Stimulated activated naive B cell treated with anti-CD40 and anti-IgM and Interleukin-4, amounts not matched to agents 10 μg/mL and 1 μg/mL and 100 μg/mL, for 72 hours (primary cell): ENCODE results near the gene DDX25.

Experiments used
- ATAC-seq, 2 donors: fragments of 150-1000 bp; cut with Tn5 transposase; replicated peaks; 2 replicates each; pipeline ENCODE4 v1.10.0; 2021; ENCODE audit warnings: moderate library complexity in 1 of 2
- DNase-seq: peaks from one replicate; pipeline ENCODE4 v3.0.0; 2021
- H3K27ac Mint-ChIP-seq: one replicate; pipeline ENCODE4 v1.8.0; 2022; ENCODE audit warnings: mild to moderate bottlenecking, mixed read lengths
- H3K27me3 Mint-ChIP-seq, 2 donors: one replicate each; pipeline ENCODE4 v1.8.0; 2022; ENCODE audit warnings: mixed read lengths in 2 of 2
- H3K36me3 Mint-ChIP-seq, 2 donors: one replicate each; pipeline ENCODE4 v1.8.0; 2022; ENCODE audit warnings: mixed read lengths in 2 of 2, mild to moderate bottlenecking in 1 of 2
- H3K4me1 Mint-ChIP-seq, 2 donors: one replicate each; pipeline ENCODE4 v1.8.0; 2022; ENCODE audit warnings: mixed read lengths in 2 of 2, mild to moderate bottlenecking in 1 of 2
- H3K4me3 Mint-ChIP-seq, 2 donors: one replicate each; pipeline ENCODE4 v1.8.0; 2022; ENCODE audit warnings: mild to moderate bottlenecking in 2 of 2, mixed read lengths in 2 of 2, moderate library complexity in 1 of 2
- H3K9me3 Mint-ChIP-seq, 2 donors: one replicate each; pipeline ENCODE4 v1.8.0; 2022; ENCODE audit warnings: mixed read lengths in 2 of 2, mild to moderate bottlenecking in 1 of 2

DDX25 gene

GRCh38 chr11:125947419-125948277 is 43.3 kb downstream of the DDX25 start:
- Mint-ChIP-seq H3K36me3 (no peaks in the 10 kb centered on the region), H3K9me3 (no peaks in the 10 kb centered on the region), H3K27me3 (peaks cover 4 to 11% of the 10 kb centered on the region in 2 donors), H3K4me1 (no peaks in the 10 kb centered on the region), H3K27ac (no peak overlapping the region), H3K4me3 (no peak overlapping the region)
- no peak for DNase-seq
- no peak for ATAC-seq

- no peaks in the 10 kb centered on the region for H3K9me3 Mint-ChIP-seq
- no peak overlapping the region for H3K27ac Mint-ChIP-seq
- H3K4me1 Mint-ChIP-seq = no peaks in the 10 kb centered on the region
- no peak overlapping the region for H3K4me3 Mint-ChIP-seq
- ATAC-seq (no peak), DNase-seq (no peak)
- no peaks in the 10 kb centered on the region for H3K36me3 Mint-ChIP-seq
- peaks cover 4 to 11% of the 10 kb centered on the region in 2 donors for H3K27me3 Mint-ChIP-seq
These were observed 44.2 kb downstream of the DDX25 start for GRCh38 chr11:125948278-125949051.

GRCh38 chr11:125949271-125950177 is 45.2 kb downstream of the DDX25 start:
- no peak overlapping the region for H3K27ac Mint-ChIP-seq
- no peak for DNase-seq
- no peaks in the 10 kb centered on the region for H3K36me3 Mint-ChIP-seq
- no peak for ATAC-seq
- no peaks in the 10 kb centered on the region for H3K9me3 Mint-ChIP-seq
- peaks cover 4 to 11% of the 10 kb centered on the region in 2 donors for H3K27me3 Mint-ChIP-seq
- H3K4me1 Mint-ChIP-seq = no peaks in the 10 kb centered on the region
- H3K4me3 Mint-ChIP-seq = no peak overlapping the region

- H3K4me3 Mint-ChIP-seq = no peak overlapping the region
- H3K36me3 Mint-ChIP-seq = no peaks in the 10 kb centered on the region
- H3K9me3 Mint-ChIP-seq = no peaks in the 10 kb centered on the region
- no peak for ATAC-seq
- peaks cover 4 to 15% of the 10 kb centered on the region in 2 donors for H3K27me3 Mint-ChIP-seq
- DNase-seq = no peak
- no peak overlapping the region for H3K27ac Mint-ChIP-seq
- H3K4me1 Mint-ChIP-seq = no peaks in the 10 kb centered on the region
These were observed 45.8 kb downstream of the DDX25 start for GRCh38 chr11:125950178-125950490.

- no peak overlapping the region for H3K27ac Mint-ChIP-seq
- ATAC-seq (no peak), DNase-seq (no peak)
- H3K4me3 Mint-ChIP-seq = no peak overlapping the region
- H3K27me3 Mint-ChIP-seq = peaks cover 7 to 24% of the 10 kb centered on the region in 2 donors
- H3K4me1 Mint-ChIP-seq = no peaks in the 10 kb centered on the region
- H3K36me3 Mint-ChIP-seq = no peaks in the 10 kb centered on the region
- no peaks in the 10 kb centered on the region for H3K9me3 Mint-ChIP-seq
These were observed 46.7 kb downstream of the DDX25 start for GRCh38 chr11:125950696-125951651.

- no peak for ATAC-seq
- Mint-ChIP-seq H3K27me3 (peaks cover 8 to 25% of the 10 kb centered on the region in 2 donors), H3K27ac (no peak overlapping the region), H3K9me3 (no peaks in the 10 kb centered on the region), H3K4me3 (no peak overlapping the region), H3K4me1 (no peaks in the 10 kb centered on the region), H3K36me3 (no peaks in the 10 kb centered on the region)
- no peak for DNase-seq
These were observed 47.4 kb downstream of the DDX25 start for GRCh38 chr11:125951731-125952130.

- H3K4me3 Mint-ChIP-seq = no peak overlapping the region
- DNase-seq (no peak), ATAC-seq (no peak)
- no peak overlapping the region for H3K27ac Mint-ChIP-seq
- H3K9me3 Mint-ChIP-seq = no peaks in the 10 kb centered on the region
- no peaks in the 10 kb centered on the region for H3K36me3 Mint-ChIP-seq
- peaks cover 8 to 25% of the 10 kb centered on the region in 2 donors for H3K27me3 Mint-ChIP-seq
- H3K4me1 Mint-ChIP-seq = no peaks in the 10 kb centered on the region
These were observed 48.3 kb downstream of the DDX25 start for GRCh38 chr11:125952559-125952958.

GRCh38 chr11:125952973-125953372 is 48.7 kb downstream of the DDX25 start:
- Mint-ChIP-seq H3K36me3 (no peaks in the 10 kb centered on the region), H3K4me3 (no peak overlapping the region), H3K4me1 (no peaks in the 10 kb centered on the region), H3K9me3 (no peaks in the 10 kb centered on the region), H3K27me3 (peaks cover 8 to 25% of the 10 kb centered on the region in 2 donors), H3K27ac (no peak overlapping the region)
- DNase-seq (no peak), ATAC-seq (no peak)

- Mint-ChIP-seq H3K4me3 (no peak overlapping the region), H3K4me1 (no peaks in the 10 kb centered on the region), H3K9me3 (no peaks in the 10 kb centered on the region), H3K27me3 (peaks cover 8 to 25% of the 10 kb centered on the region in 2 donors), H3K36me3 (no peaks in the 10 kb centered on the region), H3K27ac (no peak overlapping the region)
- DNase-seq (no peak), ATAC-seq (no peak)
These were observed 49.2 kb downstream of the DDX25 start for GRCh38 chr11:125953401-125953935.

- no peak for ATAC-seq
These were observed 50.0 kb downstream of the DDX25 start for GRCh38 chr11:125954123-125954944.

GRCh38 chr11:125954945-125955640 is 50.8 kb downstream of the DDX25 start:
- H3K27me3 Mint-ChIP-seq = peaks cover 8 to 25% of the 10 kb centered on the region in 2 donors
- ATAC-seq = no peak
- no peak overlapping the region for H3K27ac Mint-ChIP-seq
- H3K4me3 Mint-ChIP-seq = no peak overlapping the region
- no peaks in the 10 kb centered on the region for H3K9me3 Mint-ChIP-seq
- H3K4me1 Mint-ChIP-seq = no peaks in the 10 kb centered on the region
- H3K36me3 Mint-ChIP-seq = no peaks in the 10 kb centered on the region
- DNase-seq = no peak

More at GRCh38 chr11:125954123-125954944, 50.0 kb downstream of the DDX25 start:
- no peaks in the 10 kb centered on the region for H3K9me3 Mint-ChIP-seq
- H3K4me3 Mint-ChIP-seq = no peak overlapping the region
- no peak for DNase-seq
- H3K36me3 Mint-ChIP-seq = no peaks in the 10 kb centered on the region
- H3K27me3 Mint-ChIP-seq = peaks cover 8 to 25% of the 10 kb centered on the region in 2 donors
- H3K4me1 Mint-ChIP-seq = no peaks in the 10 kb centered on the region
- H3K27ac Mint-ChIP-seq = no peak overlapping the region

GRCh38 chr11:125955856-125956255 is 51.5 kb downstream of the DDX25 start:
- ATAC-seq (no peak), DNase-seq (no peak)
- H3K27me3 Mint-ChIP-seq = peaks cover 8 to 25% of the 10 kb centered on the region in 2 donors
- H3K4me3 Mint-ChIP-seq = no peak overlapping the region
- H3K4me1 Mint-ChIP-seq = no peaks in the 10 kb centered on the region
- no peak overlapping the region for H3K27ac Mint-ChIP-seq
- H3K36me3 Mint-ChIP-seq = no peaks in the 10 kb centered on the region
- no peaks in the 10 kb centered on the region for H3K9me3 Mint-ChIP-seq
